HG03095 (cell line): ENCODE measurements around the gene CYTL1.
"Not testable (repeated sequence)": the region's sequence is repeated elsewhere in the genome, so short reads cannot be mapped to it uniquely, and the experiment has no call there.

ENCODE experiments used
- ATAC-seq: cut with Tn5 transposase; IDR thresholded peaks from one replicate; pipeline ENCODE4 v1.9.1; 2021; ENCODE audit warnings: moderate library complexity; ENCODE audit not compliant: unreplicated experiment

Gene CYTL1

GRCh38 chr4:5034206-5034605 is 14.9 kb upstream of the CYTL1 start:
- ATAC-seq, result no peak

- no peak for ATAC-seq
These were observed 14.1 kb upstream of the CYTL1 start for GRCh38 chr4:5033281-5033841.

- ATAC-seq, result no peak
These were observed 13.6 kb upstream of the CYTL1 start for GRCh38 chr4:5032813-5033212.

- ATAC-seq, result no peak
These were observed 11.7 kb upstream of the CYTL1 start for GRCh38 chr4:5030927-5031326.

- ATAC-seq, result no peak
These were observed 11.0 kb upstream of the CYTL1 start for GRCh38 chr4:5030221-5030620.

- no peak for ATAC-seq
These were observed 10.2 kb upstream of the CYTL1 start for GRCh38 chr4:5029447-5029846.

- no peak for ATAC-seq
These were observed 9.2 kb upstream of the CYTL1 start for GRCh38 chr4:5028480-5028879.

- no peak for ATAC-seq
These were observed 8.1 kb upstream of the CYTL1 start for GRCh38 chr4:5027346-5027745.

- no peak for ATAC-seq
These were observed 7.1 kb upstream of the CYTL1 start for GRCh38 chr4:5026371-5026770.

GRCh38 chr4:5024673-5025072 is 5.4 kb upstream of the CYTL1 start:
- ATAC-seq, result no peak

GRCh38 chr4:5021546-5021945 is 2.3 kb upstream of the CYTL1 start:
- ATAC-seq, result no peak

- ATAC-seq, result no peak
These were observed 1.1 kb upstream of the CYTL1 start for GRCh38 chr4:5020341-5020740.

- ATAC-seq, result no peak
These were observed 538 bp upstream of the CYTL1 start for GRCh38 chr4:5019796-5020195.

GRCh38 chr4:5018603-5019002 is 655 bp downstream of the CYTL1 start:
- ATAC-seq, result no peak

- no peak for ATAC-seq
These were observed 1.2 kb downstream of the CYTL1 start for GRCh38 chr4:5018096-5018495.

- no peak for ATAC-seq
These were observed 5.1 kb downstream of the CYTL1 start for GRCh38 chr4:5014007-5014682.

- no peak for ATAC-seq
These were observed 6.3 kb downstream of the CYTL1 start for GRCh38 chr4:5012958-5013357.

- ATAC-seq, result no peak
These were observed 6.9 kb downstream of the CYTL1 start for GRCh38 chr4:5012244-5012898.

- ATAC-seq, result no peak
These were observed 8.3 kb downstream of the CYTL1 start for GRCh38 chr4:5010984-5011383.

- ATAC-seq, result no peak
These were observed 9.5 kb downstream of the CYTL1 start for GRCh38 chr4:5009796-5010195.

GRCh38 chr4:5006932-5007331 is 12.3 kb downstream of the CYTL1 start:
- not testable (repeated sequence) for ATAC-seq

- no peak for ATAC-seq
These were observed 14.8 kb downstream of the CYTL1 start for GRCh38 chr4:5004496-5004895.

- ATAC-seq, result no peak
These were observed 15.3 kb downstream of the CYTL1 start for GRCh38 chr4:5003918-5004317.
